NCI-H748 treated with DMSO at 0.1 percent for 48 hours (cell line): ENCODE measurements around the gene LRRFIP1.
"Not testable (repeated sequence)": the region's sequence is repeated elsewhere in the genome, so short reads cannot be mapped to it uniquely, and the experiment has no call there.

Experiments used
- DNase-seq: peaks from one replicate; lab custom pipeline; 2025; lab: John Stamatoyannopoulos, UW

Gene LRRFIP1

DNA sequence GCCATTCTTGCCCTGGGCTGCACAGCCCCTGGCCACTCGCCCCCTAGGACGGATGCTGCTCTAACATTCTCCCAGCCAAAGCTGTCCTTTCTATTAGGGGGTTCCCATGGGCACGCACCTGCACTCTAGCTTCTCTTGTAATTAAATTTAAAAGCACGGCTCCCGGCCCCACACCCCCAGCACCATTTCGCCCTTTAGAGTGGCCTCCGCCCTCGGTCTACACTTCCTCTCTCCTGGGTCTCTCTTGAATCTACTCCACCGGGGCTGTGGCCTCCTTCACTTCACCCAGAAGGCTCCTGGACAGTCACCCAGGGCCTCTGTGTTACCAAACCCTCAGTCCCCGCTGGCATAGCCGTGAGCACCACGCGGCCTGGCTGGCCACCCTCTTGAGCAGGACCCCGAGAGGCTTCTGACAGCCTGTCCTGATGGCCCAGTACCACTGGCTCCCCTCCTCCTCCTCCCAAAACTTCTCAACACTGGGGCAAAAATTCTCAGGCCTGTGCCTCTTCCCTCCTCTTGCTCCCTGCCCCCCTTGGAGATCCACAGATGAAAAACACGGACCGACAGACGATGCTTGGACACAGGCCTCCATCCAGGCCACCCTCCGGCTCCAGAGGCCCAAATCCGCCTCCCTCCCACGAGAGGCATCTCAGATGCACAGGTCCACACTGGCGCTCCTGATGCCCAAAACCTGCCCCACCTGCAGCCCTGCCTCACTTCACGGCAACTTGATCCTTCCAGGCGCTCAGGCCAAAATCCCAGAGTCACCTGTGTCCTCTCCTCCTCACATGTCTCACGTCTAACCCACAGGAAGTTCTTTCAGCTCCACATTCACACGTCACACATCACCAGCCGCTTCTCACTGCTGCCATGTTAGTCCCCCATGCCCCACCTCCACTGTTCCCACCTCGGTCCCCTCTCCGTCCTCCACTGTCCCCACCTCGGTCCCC lies 29.9 kb upstream of the LRRFIP1 start:
- no peak for DNase-seq

- DNase-seq = no peak
These were observed 28.7 kb upstream of the LRRFIP1 start for GRCh38 chr2:237598468-237599208.

DNA sequence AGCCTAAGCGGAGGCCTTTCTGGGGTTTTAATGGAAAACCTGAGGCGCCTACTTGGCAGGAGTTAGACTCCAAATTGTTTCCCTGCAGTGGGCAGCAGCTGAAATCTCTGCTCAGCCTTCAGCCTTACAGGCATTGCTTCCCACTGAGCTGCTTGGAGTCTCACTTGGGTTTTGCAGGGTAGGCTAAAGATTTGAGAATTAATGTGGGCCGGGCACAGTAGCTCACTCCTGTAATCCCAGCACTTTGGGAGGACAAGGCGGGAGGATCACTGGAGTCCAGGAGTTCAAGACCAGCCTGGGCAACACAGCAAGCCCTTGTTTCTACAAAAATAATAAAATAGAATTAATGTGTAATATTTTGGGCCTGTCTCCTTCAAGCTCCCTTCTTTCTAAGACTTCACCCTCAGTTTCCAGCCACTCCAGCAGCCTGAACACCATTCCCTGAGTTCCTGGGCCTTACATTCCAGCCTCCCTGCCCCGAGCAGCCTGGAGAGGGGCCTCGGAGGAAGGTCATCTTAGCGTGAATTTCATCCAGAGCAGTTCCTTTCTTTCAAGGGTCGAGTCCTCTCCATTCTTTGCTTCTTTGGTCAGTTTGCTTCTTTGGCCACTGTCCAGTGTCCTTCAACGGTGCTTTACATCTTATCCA lies 27.8 kb upstream of the LRRFIP1 start:
- no peak for DNase-seq

DNA sequence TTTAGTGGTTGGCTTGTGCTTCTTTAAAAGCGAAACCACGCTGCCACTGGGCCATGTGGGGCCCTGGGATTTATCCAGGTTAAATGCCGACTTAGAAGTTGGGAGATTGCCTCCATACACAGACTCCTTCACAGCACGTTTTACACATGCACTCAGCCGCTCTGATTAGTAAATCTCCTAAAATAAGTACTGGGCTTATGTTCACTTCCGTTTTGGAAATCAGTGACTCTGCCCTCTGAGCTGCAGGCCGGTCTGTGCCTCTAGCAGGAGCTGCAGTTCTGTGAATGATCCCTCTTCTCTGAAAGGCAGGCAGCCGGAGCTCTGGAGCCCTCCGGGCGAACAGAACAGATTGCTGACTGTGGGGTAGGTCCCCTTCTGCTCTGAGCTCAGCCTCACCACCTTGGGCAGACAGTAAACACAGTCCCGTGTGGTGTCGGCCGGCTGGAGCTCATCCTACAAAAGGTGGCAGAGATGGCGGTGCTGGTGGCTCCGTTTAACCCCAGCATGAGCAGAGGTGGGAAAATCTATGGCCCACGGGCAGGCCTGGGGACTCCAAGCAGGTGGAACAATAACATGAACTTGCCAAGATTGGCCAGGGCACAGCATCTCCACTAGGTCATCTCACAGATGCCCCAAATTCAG lies 27.1 kb upstream of the LRRFIP1 start:
- DNase-seq = no peak

DNA sequence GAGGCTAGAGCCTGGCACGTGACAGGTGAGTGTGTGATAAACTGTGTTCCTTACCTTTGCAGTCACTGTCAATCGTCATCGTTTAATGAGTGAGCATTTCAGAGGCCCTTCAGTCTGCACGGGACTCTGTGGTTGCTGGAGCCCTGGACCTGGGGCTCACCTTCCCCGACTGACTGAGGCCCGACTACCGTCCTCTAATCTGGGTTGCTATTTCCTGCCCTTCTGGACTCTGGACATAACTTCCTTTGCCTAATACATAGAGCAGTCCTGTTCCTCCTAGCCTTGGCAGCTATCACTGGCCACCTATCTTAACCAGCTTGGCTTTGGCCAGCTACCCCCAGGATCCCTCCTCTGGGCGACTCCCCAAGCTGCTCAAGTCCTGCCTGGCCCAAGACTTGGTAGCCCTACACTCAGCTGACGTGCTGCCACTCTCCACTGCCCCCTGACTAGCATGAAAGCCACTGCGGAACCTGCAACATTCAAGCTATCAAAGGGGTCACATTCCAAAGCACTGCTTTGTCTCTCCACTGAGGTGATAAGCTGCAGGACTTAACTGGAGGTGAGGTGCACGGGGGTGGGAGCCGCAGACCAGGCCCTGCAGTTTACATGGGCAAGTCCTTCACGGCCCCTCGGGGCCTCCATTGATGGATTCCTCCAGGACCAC lies 25.8 kb upstream of the LRRFIP1 start:
- no peak for DNase-seq

GRCh38 chr2:237602409-237602808 lies 25.0 kb upstream of the LRRFIP1 start:
- DNase-seq = no peak

DNA sequence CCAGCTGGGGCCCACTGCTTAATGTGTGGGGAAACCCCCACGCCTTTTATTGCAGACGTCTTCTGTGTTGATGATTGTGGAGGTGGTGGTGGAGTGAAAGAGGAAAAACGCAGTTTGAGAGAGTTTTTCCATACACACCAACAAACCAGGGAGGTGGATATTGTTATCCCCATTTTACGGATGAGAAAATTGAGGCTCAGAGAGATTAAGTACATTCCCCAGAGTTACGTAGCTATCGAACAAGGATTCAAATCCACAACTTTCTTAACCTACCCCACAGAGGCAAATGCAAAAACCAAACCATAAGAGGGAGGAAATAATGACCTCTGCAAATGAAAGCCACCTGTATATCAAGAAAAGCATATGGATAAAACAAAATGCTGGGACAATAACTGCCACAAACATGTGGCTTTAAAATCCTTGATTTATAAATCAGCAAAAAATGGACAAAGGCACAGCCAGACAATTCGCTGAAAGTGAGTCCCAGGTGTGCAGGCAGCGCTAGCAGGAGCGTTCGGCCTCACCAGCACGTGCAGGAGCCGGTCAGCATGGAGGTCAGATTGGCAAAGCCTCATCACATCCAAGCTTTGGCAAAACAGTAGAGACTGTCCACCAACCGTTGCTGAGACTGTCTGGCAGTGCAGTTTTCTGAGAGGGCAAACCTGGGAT lies 24.2 kb upstream of the LRRFIP1 start:
- DNase-seq = no peak

DNA sequence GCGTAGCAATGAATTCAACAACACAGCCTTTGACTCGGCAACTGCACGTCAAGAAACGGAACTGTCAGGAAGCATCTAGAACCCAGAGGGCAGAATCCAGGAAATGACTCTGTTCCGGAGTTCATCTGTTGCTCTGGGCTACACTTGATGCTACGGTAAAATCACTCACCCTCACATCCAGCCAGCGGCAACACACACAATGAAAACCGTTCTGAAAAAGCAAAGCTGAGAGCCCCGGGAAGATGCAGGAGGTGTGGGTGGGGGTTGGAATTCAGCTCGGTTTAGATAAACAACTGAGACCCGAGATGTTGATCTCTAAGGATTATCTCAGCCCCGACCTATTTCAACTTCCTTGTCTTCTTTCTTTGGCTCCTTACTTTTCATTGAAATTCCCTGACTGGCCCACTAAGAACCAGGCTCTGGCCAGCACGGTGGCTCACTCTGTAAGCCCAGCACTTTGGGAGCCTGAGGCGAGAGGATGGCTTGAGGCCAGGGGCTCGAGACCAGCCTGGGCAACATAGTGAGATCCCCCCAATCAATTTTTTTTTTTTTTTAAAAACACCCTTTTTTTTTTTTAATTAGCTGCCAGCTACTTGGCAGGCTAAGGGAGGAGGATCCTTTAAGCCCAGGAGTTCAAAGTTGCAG lies 23.5 kb upstream of the LRRFIP1 start:
- no peak for DNase-seq

DNA sequence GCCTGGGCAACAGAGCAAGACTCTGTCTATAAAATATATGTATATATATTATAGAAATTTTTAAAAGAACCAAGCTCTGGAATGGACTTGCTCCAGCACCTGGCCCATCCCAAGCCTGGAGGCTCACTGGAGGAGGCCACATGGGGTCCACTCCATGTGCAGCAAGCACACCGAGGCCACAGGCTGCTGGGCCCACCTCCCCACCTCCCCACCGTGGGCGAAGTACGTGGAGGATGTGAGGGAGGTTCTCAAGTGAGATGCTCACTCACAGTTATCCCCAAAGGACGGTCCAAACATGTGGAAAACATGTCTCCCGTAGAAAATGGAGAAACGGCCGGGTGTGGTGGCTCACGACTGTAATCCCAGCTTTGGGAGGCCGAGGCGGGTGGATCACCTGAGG lies 23.0 kb upstream of the LRRFIP1 start:
- no peak for DNase-seq

GRCh38 chr2:237604960-237605359 lies 22.4 kb upstream of the LRRFIP1 start:
- no peak for DNase-seq

DNA sequence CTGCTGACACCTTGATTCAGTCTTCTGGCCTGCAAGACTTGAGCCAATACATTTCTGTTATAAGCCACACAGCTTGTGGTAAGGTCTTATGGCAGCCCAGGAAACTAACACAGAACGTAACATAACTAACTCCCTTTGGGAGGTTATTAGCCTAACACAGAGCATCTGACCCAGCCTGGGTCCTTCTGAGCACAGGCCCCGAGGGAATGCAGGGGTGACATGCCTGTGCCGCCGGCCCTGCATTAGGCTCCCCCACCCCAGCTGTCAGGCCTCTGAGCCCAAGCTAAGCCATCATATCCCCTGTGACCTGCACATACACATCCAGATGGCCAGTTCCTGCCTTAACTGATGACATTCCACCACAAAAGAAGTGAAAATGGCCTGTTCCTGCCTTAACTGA lies 20.9 kb upstream of the LRRFIP1 start:
- DNase-seq = not testable (repeated sequence)

- no peak for DNase-seq
These were observed 14.6 kb upstream of the LRRFIP1 start for GRCh38 chr2:237612527-237613357.

GRCh38 chr2:237613679-237614078 lies 13.7 kb upstream of the LRRFIP1 start:
- DNase-seq = no peak

- no peak for DNase-seq
These were observed 13.2 kb upstream of the LRRFIP1 start for GRCh38 chr2:237614151-237614720.

GRCh38 chr2:237615631-237616249 lies 11.6 kb upstream of the LRRFIP1 start:
- no peak for DNase-seq

- DNase-seq = no peak
These were observed 11.0 kb upstream of the LRRFIP1 start for GRCh38 chr2:237616373-237616733.

GRCh38 chr2:237616734-237617586 lies 10.4 kb upstream of the LRRFIP1 start:
- no peak for DNase-seq

- no peak for DNase-seq
These were observed 9.8 kb upstream of the LRRFIP1 start for GRCh38 chr2:237617587-237617982.
